ENCODE results near the gene PRELID2. TPM values are rescaled to one million over a fixed set of nuclear protein-coding genes. Genes with fewer than 3 reads are reported as not detected.
"Not testable (repeated sequence)": the region's sequence is repeated elsewhere in the genome, so short reads cannot be mapped to it uniquely, and the experiment has no call there.

Gene PRELID2
- polyA plus RNA-seq, 3 donors from 2014 or later, result 0.62 to 1.9 (median 1.4) TPM

DNA sequence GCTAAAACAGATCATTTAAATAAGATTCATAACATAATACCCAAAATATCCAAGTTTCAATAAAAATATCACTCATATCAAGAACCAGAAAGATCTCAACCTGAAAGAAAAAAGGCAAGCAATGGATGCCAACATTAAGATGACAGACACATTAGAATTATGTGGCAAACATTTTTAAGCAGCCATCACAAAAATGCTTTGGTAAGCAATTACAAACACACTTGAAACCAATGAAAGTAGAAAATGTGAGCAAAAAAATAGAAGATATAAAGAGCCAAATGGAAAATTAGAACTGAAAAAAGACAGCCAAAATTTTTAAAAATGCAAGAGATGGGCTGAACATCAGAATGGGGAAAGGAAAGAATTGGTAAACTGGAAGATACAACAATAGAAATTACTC is 96.9 kb downstream of the PRELID2 start:
- DNase-seq, result no peak
- no peak overlapping the region for H3K27ac Mint-ChIP-seq

GRCh38 chr5:145737578-145737977 is 97.6 kb downstream of the PRELID2 start:
- no peak for DNase-seq
- Mint-ChIP-seq H3K36me3 (no peaks in the 10 kb centered on the region), H3K4me1 (no peaks in the 10 kb centered on the region), H3K27ac (no peak overlapping the region), H3K27me3 (ENCODE audit: low read depth in 3 of 3) (peaks cover 0 to 4% (median 2%) of the 10 kb centered on the region in 3 donors), H3K9me3 (peaks cover 0 to 8% (median 4%) of the 10 kb centered on the region in 6 donors), H3K4me3 (no peak overlapping the region)

More for the DNA sequence above, 96.9 kb downstream of the PRELID2 start:
- Mint-ChIP-seq H3K9me3 (peaks cover 0 to 8% (median 6%) of the 10 kb centered on the region in 6 donors), H3K4me3 (no peak overlapping the region), H3K4me1 (no peaks in the 10 kb centered on the region), H3K27me3 (ENCODE audit: low read depth in 3 of 3) (peaks cover 0 to 5% (median 2%) of the 10 kb centered on the region in 3 donors), H3K36me3 (no peaks in the 10 kb centered on the region)

- H3K27me3 Mint-ChIP-seq (ENCODE audit: low read depth in 3 of 3); H3K36me3 Mint-ChIP-seq; DNase-seq; H3K4me3 Mint-ChIP-seq; H3K4me1 Mint-ChIP-seq; H3K27ac Mint-ChIP-seq: not testable (repeated sequence)
- peaks cover 26 to 68% (median 39%) of the 10 kb centered on the region in 6 donors for H3K9me3 Mint-ChIP-seq
Measured at GRCh38 chr5:145729956-145730355, 105.2 kb downstream of the PRELID2 start.

DNA sequence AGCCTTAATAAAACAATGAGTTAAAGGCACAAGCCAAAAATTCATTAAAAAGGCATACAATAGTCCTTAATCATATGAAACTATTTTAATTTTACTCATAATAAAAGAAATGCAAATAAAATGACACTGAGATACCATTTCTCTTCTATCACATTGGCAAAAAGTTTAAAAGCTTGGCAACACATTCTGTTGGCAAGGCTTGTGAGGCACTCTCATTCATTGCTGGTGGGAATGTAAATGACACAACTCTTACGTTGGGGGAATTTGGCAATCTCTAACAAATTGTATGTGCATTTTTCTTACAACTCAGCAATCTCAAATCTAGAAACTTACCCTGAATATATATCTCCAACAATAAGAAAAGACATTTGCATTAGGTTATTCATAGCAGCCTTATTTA is 111.6 kb downstream of the PRELID2 start:
- H3K4me1 Mint-ChIP-seq, result no peaks in the 10 kb centered on the region
- H3K9me3 Mint-ChIP-seq, result peaks cover 20 to 40% (median 25%) of the 10 kb centered on the region in 6 donors
- no peaks in the 10 kb centered on the region for H3K36me3 Mint-ChIP-seq
- no peak for DNase-seq
- H3K27me3 Mint-ChIP-seq (ENCODE audit: low read depth in 3 of 3), result peaks cover 0 to 1% (median 0%) of the 10 kb centered on the region in 3 donors
- no peak overlapping the region for H3K4me3 Mint-ChIP-seq
- H3K27ac Mint-ChIP-seq, result no peak overlapping the region

GRCh38 chr5:145718956-145719355 is 116.2 kb downstream of the PRELID2 start:
- H3K36me3 Mint-ChIP-seq, result no peaks in the 10 kb centered on the region
- H3K27me3 Mint-ChIP-seq (ENCODE audit: low read depth in 3 of 3), result peaks cover 1 to 3% (median 2%) of the 10 kb centered on the region in 3 donors
- H3K4me1 Mint-ChIP-seq, result no peaks in the 10 kb centered on the region
- H3K27ac Mint-ChIP-seq, result no peak overlapping the region
- no peak overlapping the region for H3K4me3 Mint-ChIP-seq
- no peak for DNase-seq
- peaks cover 0 to 8% (median 2%) of the 10 kb centered on the region in 6 donors for H3K9me3 Mint-ChIP-seq

GRCh38 chr5:145715412-145715811 is 119.7 kb downstream of the PRELID2 start:
- H3K36me3 Mint-ChIP-seq, result no peaks in the 10 kb centered on the region
- H3K4me3 Mint-ChIP-seq, result no peak overlapping the region
- H3K27me3 Mint-ChIP-seq (ENCODE audit: low read depth in 3 of 3), result peaks cover 1 to 3% (median 2%) of the 10 kb centered on the region in 3 donors
- DNase-seq, result no peak
- no peaks in the 10 kb centered on the region for H3K4me1 Mint-ChIP-seq
- no peak overlapping the region for H3K27ac Mint-ChIP-seq
- peaks cover 0 to 8% (median 2%) of the 10 kb centered on the region in 6 donors for H3K9me3 Mint-ChIP-seq

DNA sequence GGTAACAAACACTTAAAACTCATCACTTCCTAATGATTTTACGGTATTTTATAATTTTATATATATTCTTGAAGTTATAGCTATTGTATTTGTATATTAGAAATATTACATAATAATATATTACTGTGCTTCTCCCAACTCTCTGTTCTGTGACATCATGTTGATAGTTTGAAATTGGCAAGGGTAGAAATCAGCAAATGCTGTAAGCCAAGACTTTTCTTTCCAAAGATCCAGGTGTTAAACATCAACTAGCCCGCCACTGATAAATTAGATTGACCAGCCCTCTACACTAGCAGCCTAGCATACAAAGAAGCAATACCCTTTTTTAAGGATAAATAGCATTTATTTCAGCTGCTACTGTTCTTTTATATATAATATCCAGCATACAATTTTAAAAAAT is 122.9 kb downstream of the PRELID2 start:
- Mint-ChIP-seq H3K4me3 (no peak overlapping the region), H3K9me3 (peaks cover 0 to 3% (median 0%) of the 10 kb centered on the region in 6 donors)

GRCh38 chr5:145711417-145711816 is 123.7 kb downstream of the PRELID2 start:
- Mint-ChIP-seq H3K4me1 (no peaks in the 10 kb centered on the region), H3K36me3 (no peaks in the 10 kb centered on the region), H3K4me3 (no peak overlapping the region), H3K9me3 (peaks cover 0 to 1% (median 0%) of the 10 kb centered on the region in 6 donors), H3K27me3 (ENCODE audit: low read depth in 3 of 3) (peaks cover 1 to 6% (median 2%) of the 10 kb centered on the region in 3 donors), H3K27ac (no peak overlapping the region)
- no peak for DNase-seq

More for the DNA sequence above, 122.9 kb downstream of the PRELID2 start:
- Mint-ChIP-seq H3K27ac (no peak overlapping the region), H3K4me1 (no peaks in the 10 kb centered on the region), H3K27me3 (ENCODE audit: low read depth in 3 of 3) (peaks cover 1 to 6% (median 2%) of the 10 kb centered on the region in 3 donors), H3K36me3 (no peaks in the 10 kb centered on the region)
- no peak for DNase-seq

Other genes with a start within 250 kb of the PRELID2 start
- gene GRXCR2, start 37.7 kb upstream of the PRELID2 start, polyA plus RNA-seq, result not detected
- not detected for gene SH3RF2, start 101.2 kb upstream of the PRELID2 start, polyA plus RNA-seq

Measured in immature natural killer cell (primary cell).